ENCODE results near the gene LRRC32.

DNA sequence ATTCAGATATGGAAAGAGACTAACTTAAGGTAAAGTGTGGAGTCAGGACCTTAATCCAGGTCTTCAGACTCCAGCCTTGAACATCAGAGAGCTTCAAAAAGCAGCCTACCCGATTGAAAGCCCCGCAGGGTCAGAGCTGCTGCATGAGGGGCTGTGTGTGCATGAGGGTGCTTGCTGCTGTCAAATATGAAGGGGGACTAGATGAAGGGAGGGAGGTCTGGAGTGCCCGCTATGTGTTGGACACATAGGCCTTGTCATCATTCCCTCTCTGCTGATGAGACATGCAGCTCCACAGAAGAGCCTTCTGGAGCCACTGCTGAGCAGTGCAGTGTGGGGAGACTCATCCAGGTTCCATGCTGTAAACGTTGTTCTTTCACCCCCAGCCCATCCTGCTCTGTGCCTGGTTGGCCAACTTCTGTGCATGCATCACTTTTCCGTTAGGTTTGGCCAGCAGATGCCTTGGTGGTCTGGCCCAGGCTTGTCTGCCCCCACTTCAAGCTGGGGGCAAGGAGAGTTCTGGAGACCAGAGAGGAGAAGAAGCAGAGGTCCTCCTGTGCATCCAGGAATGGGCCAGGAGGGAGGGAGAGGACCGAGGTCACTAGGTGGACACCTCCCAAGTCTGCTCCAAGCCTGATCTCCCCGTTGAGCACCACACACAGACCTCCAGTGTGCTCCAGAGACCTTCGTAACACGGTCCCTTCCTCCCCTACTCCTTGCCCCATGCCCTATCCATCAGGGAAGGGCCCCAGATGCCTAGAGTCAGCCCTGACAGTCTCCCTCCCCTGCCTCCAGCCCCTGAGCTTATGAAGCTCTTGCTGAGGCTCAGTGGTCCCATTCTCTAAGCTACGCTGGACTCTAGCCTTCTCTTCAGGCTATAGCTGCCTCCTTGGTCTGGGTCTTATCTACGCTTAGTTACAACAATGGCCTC is 32.0 kb downstream of the LRRC32 start:
- TF ChIP-seq CTCF (IDR thresholded peaks at IDR 0.05; ENCODE audit: insufficient read depth, low read depth, low read length) (no peak), EZH2 (IDR thresholded peaks at IDR 0.05; ENCODE audit: insufficient read depth, low read length) (no peak)

Data from astrocyte (in vitro differentiated cells and primary cell).